ENCODE data around the gene FOSL1.
A peak's percentile ranks its signal among the peaks of the same experiment; 100 is the strongest.

FOSL1 gene

GRCh38 chr11:65882120-65883057, 17.8 kb downstream of the FOSL1 start:
- DNase-seq (ENCODE audit: low read depth in 2 of 2), result no peak

DNA sequence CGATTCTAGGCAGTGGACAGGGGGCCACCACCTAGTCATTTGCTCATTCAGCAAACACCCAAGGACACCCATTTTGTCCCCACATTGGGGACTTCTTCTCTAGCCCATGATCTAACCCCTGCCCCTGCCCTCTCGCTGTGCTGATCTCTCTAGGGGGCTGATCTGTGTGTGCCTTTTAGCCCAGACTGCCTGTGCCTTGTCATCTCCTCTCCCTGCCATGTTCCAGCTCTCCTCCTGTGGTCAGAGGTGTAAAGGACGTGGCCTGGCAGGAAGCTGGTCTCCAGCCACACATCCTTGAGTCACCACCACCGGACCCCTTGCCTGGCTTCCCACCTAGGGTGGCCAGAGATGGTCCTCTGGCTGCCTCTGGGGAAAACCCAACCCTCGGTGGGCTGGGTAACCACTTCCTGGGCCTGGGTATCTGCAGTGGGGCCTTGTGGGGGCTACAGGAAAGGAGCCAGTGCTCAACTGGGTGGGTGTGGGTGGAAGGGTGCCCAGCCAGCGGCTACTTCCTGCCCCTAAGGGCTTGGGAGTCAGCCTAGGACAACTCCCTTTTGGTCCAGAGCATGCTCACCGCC, 19.3 kb downstream of the FOSL1 start:
- DNase-seq (ENCODE audit: low read depth in 2 of 2), result no peak

DNA sequence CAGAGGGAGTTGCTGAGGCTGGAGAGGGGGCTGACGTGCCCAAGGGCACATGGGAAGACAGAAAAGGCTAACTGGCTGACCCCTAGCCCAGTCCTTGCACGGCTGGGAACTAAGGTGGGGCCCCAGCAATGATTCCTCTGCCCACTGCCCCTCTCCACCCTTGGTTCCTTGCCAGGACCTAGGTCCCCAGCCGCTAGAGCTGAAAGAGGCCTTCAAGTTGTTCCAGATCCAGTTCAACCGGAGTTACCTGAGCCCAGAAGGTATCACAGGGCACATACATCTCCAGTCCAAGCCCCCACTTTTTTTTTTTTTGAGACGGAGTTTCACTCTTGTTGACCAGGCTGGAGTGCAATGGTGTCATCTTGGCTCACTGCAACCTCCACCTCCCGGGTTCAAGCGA, 20.2 kb downstream of the FOSL1 start:
- no peak for DNase-seq (ENCODE audit: low read depth in 2 of 2)

DNA sequence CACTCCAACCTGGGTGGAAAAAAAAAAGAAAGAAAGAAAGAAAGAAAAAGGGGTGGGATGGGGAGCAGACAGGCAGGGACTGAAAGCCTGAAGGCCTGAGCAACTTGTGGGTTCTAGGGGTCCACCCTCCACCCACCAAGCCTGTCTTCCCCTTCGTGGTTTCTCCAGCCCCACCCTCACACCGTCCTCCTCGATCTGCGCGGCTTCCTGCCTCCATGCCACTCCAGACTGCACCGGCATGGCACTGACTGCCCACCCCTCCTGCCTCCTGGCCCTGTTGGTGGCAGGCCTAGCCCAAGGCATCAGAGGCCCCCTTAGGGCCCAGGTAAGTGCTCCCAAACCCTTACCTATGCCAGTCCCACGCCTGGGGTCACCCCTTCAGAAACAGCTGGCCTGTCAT, 20.6 kb downstream of the FOSL1 start, which contains the start of gene CTSW:
CTSW (plus strand) TSS at position 221 of the 400 bp plus-strand sequence; CDS start at position 239, 18 bp downstream.
- DNase-seq (ENCODE audit: low read depth in 2 of 2), result no peak

- peak; percentile 95 to 97 for DNase-seq (ENCODE audit: low read depth in 2 of 2)
Measured at GRCh38 chr11:65873318-65874156, 26.7 kb downstream of the FOSL1 start.

DNA sequence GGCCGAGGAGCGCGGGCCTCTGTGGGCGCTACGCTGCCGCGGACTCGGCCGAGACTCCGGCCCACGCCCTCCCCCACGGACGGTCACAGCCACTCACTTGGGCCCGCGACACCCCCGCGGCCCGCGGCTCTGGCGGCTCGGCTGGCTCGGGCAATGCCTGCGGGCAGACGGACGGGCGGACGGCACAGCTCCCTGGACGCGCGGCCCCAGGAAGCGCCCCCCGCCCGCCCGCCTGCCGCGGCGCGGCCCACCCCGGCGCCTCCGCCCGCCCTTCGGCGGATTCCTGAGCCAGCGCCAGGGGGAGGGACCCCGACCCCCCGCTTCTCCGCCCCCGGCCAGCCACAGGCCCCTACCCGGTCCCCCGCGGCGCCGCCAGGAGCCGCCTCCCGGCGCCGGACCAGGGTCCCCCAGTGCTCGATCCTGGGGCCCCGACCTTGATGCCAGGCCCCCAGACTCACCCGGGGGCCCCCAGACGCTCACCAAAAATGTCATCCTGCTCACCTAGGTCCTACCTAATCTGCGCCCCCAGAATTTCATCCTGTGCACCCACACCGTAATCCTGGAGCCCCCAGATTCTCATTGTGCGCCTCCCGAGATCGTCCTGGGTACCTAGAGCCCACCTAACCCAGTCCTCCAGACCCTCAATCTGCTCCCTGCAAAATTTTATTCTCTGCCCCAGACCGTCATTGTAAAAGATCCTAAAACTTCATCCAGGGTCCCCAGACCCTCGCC, 27.4 kb downstream of the FOSL1 start, which contains the start of gene EFEMP2:
EFEMP2 (minus strand) TSS at position 215 of the 732 bp plus-strand sequence. CDS start 446 bp downstream, outside the sequence.
- DNase-seq (ENCODE audit: low read depth in 2 of 2), result no peak

GRCh38 chr11:65871811-65872548, 28.2 kb downstream of the FOSL1 start:
- DNase-seq (ENCODE audit: low read depth in 2 of 2), result no peak

- no peak for DNase-seq (ENCODE audit: low read depth in 2 of 2)
Measured at GRCh38 chr11:65870706-65871681, 29.2 kb downstream of the FOSL1 start.

GRCh38 chr11:65870307-65870658, 29.9 kb downstream of the FOSL1 start:
- no peak for DNase-seq (ENCODE audit: low read depth in 2 of 2)

GRCh38 chr11:65869643-65870306, 30.4 kb downstream of the FOSL1 start:
- no peak for DNase-seq (ENCODE audit: low read depth in 2 of 2)

DNA sequence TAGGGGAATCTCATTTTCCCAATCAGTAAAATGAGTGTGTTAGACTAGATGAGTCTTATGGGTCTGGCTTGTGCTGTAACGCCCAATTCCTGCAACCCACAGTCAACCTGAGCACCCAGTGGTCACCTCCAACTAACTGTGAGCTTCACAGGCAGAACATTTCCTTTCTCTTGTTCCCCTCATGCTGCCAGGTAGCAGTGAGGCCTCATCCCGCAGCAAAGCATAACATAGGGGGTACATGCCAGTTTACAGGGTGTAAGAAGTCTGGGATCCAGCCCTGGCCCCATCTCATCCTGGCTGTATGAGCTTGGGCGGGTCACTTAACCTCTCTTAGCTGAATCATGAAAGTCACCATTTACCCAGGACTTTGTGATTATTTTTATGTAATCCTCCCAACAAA, 31.3 kb downstream of the FOSL1 start:
- DNase-seq (ENCODE audit: low read depth in 2 of 2), result no peak

GRCh38 chr11:65868076-65868667, 32.0 kb downstream of the FOSL1 start:
- DNase-seq (ENCODE audit: low read depth in 2 of 2), result no peak

GRCh38 chr11:65867284-65868071, 32.7 kb downstream of the FOSL1 start:
- DNase-seq (ENCODE audit: low read depth in 2 of 2), result no peak

- DNase-seq (ENCODE audit: low read depth in 2 of 2), result no peak
Measured at GRCh38 chr11:65866509-65867283, 33.5 kb downstream of the FOSL1 start.

DNA sequence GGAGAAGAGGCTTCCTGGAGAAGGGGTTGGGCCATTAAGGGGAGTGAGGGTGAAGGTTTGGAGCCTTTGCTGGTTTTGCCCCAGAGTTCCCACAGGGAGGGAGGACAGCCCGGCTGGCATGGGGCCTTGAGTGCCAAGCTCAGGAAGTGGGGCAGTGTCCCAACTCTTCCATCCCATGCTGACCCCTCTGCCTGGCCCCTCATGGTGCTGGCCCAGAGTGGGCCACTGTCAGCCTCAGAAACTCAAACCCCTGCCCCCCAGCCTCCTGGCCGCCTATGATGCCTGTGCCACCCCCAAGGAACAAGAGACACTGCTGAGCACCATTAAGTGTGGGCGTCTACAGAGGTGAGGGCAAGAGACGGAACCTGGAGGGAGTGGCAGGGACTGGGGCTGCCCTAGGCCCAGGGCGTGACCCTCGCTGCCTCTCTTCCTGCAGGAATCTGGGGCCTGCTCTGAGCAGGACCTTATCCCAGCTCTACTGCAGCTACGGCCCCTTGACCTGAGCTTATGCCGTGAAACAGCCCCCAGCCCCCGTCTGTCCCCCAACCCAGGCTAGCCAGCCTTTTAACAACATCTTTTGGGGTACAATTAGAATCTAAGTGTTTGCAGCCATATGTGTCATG, 34.5 kb downstream of the FOSL1 start:
- DNase-seq (ENCODE audit: low read depth in 2 of 2), result no peak

DNA sequence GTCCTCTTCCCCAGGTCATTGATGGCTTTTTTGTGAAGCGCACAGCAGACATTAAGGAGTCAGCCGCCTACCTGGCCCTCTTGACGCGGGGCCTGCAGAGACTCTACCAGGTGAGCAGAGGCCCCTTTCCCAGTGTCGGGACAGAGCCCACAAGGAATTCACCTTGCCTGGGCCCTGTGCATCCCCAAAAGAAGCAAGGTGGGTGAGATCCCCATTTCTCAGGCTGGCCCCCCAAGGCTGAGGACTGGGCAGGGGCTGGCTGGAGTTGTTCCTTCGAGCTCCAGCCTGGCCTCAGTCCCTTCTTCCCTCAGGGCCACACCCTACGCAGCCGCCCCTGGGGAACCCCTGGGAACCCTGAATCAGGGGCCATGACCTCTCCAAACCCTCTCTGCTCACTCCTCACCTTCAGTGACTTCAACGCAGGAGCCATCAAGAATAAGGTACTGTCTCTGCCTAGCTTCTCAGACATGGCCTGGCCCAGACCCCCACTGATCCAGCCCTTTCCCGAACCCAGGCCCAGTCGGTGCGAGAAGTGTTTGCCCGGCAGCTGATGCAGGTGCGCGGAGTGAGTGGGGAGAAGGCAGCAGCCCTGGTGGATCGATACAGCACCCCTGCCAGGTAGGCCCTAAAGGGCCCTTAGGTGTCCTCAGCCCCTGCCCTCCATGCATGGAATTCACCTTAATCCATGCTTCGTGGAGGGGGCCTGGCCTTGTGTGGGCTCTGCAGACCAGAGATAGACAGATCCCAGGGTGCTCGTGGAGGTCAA, 35.3 kb downstream of the FOSL1 start:
- no peak for DNase-seq (ENCODE audit: low read depth in 2 of 2)
